Measurements from ENCODE around the gene PTPRR.

PTPRR gene

GRCh38 chr12:70730675-70731180 is 189.8 kb downstream of the PTPRR start:
- ChIA-PET CTCF (interaction anchor here (0.6 to 15.0 kb wide), 18 partner anchors 10 to 951 kb away, joined by 3 to 199 read pairs (median 4); no protein-coding TSS in a partner anchor), POLR2A (no interaction called here)
- DNase-seq (ENCODE audit: low read depth, low spot score): no peak
- no peak for TF ChIP-seq CTCF (IDR thresholded peaks at IDR 0.05; ENCODE audit: insufficient read depth, low read length, missing control alignments)
- H3K4me3 ChIP-seq (ENCODE audit: low read depth, low read length): no peak overlapping the region

- H3K4me3 ChIP-seq (ENCODE audit: low read depth, low read length): no peak overlapping the region
- TF ChIP-seq CTCF (IDR thresholded peaks at IDR 0.05; ENCODE audit: insufficient read depth, low read length, missing control alignments): no peak
- CTCF ChIA-PET: interaction anchor here (0.7 to 15.0 kb wide), 3 partner anchors 60 to 148 kb away, joined by 3 to 199 read pairs (median 4); no protein-coding TSS in a partner anchor
- POLR2A ChIA-PET: no interaction called here
- no peak for DNase-seq (ENCODE audit: low read depth, low spot score)
These were observed 196.1 kb downstream of the PTPRR start for GRCh38 chr12:70724444-70724843.

DNA sequence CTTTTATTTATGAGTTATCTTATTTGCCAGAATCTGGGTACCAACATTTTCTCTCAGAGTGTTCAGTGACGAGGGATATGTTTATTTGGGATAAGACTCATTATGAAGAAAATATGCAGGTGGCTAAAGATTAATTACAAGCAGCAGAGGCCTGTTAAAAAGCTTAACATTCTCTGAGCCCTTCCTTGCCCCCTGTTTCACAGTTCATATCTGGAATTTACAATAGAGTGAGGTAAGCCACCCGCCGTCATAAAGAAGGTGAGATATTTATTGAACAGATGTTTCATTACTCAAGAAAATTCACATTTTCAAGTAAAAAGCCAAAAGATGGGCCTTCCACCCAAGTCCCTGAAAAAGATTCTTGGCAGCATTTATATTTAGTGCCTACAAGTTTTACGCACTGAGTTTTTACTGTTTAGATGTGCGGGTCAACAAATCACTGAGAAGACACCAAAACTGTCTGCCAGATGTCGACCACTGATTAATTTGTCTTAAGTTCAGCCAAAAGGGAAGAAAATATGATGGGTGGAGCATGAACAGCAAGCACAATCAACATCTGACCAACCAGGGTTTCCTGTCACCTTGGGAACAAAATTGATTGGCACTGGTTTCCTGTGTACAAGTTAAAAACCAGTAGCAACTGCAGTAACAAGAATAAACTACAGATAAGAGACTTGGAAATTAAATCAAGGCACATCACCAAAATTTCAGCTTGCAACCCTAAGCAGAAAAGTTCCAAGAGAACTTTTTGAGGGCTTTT is 197.8 kb downstream of the PTPRR start:
- ChIA-PET CTCF (interaction anchor here (0.7 to 15.0 kb wide), 8 partner anchors 9 to 848 kb away, joined by 3 to 199 read pairs (median 8); no protein-coding TSS in a partner anchor), POLR2A (no interaction called here)
- TF ChIP-seq CTCF (IDR thresholded peaks at IDR 0.05; ENCODE audit: insufficient read depth, low read length, missing control alignments): no peak
- H3K4me3 ChIP-seq (ENCODE audit: low read depth, low read length): no peak overlapping the region
- no peak for DNase-seq (ENCODE audit: low read depth, low spot score)

DNA sequence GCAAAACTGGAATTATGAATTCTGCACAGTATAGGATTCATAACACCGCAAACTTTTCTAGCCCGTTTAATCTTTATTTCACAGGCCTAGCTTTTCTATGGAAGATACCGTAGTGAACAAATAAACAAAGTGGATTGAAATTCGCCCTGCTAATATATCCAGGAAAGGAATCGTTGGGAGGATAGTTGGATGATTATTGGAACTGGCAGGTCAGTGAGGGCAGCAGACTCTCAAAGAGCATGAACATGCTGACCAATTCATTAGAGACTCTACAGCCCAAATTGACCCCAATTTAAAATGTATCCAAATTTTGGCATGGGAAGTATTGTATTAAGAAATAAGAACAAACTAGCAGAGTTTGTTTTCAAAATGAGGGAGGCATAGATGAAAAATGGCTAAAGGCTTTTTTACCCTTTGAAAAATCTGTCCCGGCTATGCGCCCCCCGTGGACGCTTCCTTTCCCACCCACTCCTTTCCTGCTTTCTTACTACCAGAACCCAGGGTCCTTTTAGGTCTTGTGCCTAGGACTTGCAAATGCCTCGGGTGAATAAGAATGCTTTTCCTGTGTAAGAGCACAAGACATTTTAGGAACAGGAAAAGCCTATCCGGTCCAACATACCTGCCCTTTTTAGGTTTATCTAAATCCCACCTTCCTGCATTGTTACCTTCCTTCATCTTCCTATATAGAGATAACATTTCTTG is 198.7 kb downstream of the PTPRR start:
- POLR2A ChIA-PET: no interaction called here
- no peak overlapping the region for H3K4me3 ChIP-seq (ENCODE audit: low read depth, low read length)
- no peak for TF ChIP-seq CTCF (IDR thresholded peaks at IDR 0.05; ENCODE audit: insufficient read depth, low read length, missing control alignments)
- DNase-seq (ENCODE audit: low read depth, low spot score): no peak
- CTCF ChIA-PET: interaction anchor here (0.6 to 15.0 kb wide), 19 partner anchors 8 to 847 kb away, joined by 3 to 199 read pairs (median 3); no protein-coding TSS in a partner anchor

DNA sequence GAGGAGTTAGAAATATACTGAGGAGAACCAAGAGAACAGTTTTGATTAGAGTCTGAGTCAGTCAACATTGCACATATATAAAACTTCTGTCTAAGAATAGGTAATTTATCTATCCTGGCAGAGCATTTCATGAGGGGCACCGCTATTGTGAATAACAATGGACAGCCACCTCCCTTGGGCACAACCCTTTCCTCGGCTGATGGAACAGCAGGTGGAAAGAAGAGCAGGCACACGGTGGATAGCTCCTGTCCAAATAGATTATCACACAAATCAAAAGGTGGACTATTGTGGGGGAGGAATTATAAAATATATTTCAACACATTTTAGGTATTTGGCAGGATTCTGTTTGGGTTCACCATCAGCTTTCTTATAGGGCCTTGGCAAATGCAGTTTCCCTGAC is 199.3 kb downstream of the PTPRR start:
- POLR2A ChIA-PET: no interaction called here
- no peak for DNase-seq (ENCODE audit: low read depth, low spot score)
- TF ChIP-seq CTCF (IDR thresholded peaks at IDR 0.05; ENCODE audit: insufficient read depth, low read length, missing control alignments): no peak
- H3K4me3 ChIP-seq (ENCODE audit: low read depth, low read length): no peak overlapping the region
- CTCF ChIA-PET: interaction anchor here (0.6 to 15.0 kb wide), 19 partner anchors 9 to 843 kb away, joined by 3 to 199 read pairs (median 3); no protein-coding TSS in a partner anchor
